IMR-90 (cell line): Measurements from ENCODE around the gene CRABP1.

ENCODE experiments used
- BHLHE40 ChIP-seq: fragments of 150-350 bp; IDR thresholded peaks from 2 replicates; pipeline ENCODE4 v1.6.1; 2016; ENCODE audit warnings: mild to moderate bottlenecking, low read depth, low read length
- NFE2L2 ChIP-seq: fragments of 150-350 bp; IDR thresholded peaks from 2 replicates; pipeline ENCODE4 v1.6.1; 2016; ENCODE audit warnings: low read depth, mild to moderate bottlenecking, low read length
- POLR2A ChIP-seq: IDR thresholded peaks from 2 replicates; pipeline ENCODE4 v1.6.1; 2012; ENCODE audit warnings: mild to moderate bottlenecking, low read depth, low read length
- RAD21 ChIP-seq: IDR thresholded peaks from 2 replicates; pipeline ENCODE4 v1.6.1; 2012; ENCODE audit warnings: low read length, improper control_type of control experiment
- RCOR1 ChIP-seq: IDR thresholded peaks from 2 replicates; pipeline ENCODE4 v1.6.1; 2012; ENCODE audit warnings: mild to moderate bottlenecking, low read length, improper control_type of control experiment; ENCODE audit not compliant: insufficient replicate concordance
- RFX5 ChIP-seq: IDR thresholded peaks from 2 replicates; pipeline ENCODE4 v1.8.0; 2012; ENCODE audit warnings: low read depth, mild to moderate bottlenecking, low read length, moderate library complexity
- USF2 ChIP-seq: fragments of 150-350 bp; IDR thresholded peaks from 2 replicates; pipeline ENCODE4 v1.6.1; 2017; ENCODE audit warnings: mild to moderate bottlenecking, antibody characterized with exemption, low read length, low read depth
- TF ChIP-seq, protein P1 (sequence below): conservative IDR thresholded peaks from 2 replicates; pipeline ENCODE4 v1.5.1; 2012; ENCODE audit warnings: mild to moderate bottlenecking, low read depth, low read length, improper control_type of control experiment

DNA sequence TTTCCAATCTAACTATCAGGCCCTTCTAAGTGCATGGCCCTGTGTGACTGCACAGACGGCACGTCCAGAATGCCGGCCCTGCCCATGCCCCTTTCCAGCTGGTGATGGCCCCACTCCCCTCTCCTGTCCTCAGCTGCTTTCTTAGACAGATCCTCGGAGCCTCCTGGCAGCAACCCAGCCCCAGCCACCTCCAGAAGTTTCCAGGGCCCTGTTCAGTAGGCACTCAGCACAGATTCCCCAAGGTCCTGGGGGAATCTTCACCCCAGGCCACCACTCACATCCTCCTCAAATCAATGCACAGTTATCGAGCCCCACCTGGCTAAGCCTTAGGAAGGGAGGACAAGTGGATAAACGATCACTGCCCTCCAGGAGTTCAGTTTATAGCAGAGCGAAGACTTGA lies 1.4 kb upstream of the CRABP1 start:
- TF ChIP-seq NFE2L2: no peak
- TF ChIP-seq BHLHE40: no peak
- no peak for TF ChIP-seq POLR2A
- TF ChIP-seq, protein P1, sequence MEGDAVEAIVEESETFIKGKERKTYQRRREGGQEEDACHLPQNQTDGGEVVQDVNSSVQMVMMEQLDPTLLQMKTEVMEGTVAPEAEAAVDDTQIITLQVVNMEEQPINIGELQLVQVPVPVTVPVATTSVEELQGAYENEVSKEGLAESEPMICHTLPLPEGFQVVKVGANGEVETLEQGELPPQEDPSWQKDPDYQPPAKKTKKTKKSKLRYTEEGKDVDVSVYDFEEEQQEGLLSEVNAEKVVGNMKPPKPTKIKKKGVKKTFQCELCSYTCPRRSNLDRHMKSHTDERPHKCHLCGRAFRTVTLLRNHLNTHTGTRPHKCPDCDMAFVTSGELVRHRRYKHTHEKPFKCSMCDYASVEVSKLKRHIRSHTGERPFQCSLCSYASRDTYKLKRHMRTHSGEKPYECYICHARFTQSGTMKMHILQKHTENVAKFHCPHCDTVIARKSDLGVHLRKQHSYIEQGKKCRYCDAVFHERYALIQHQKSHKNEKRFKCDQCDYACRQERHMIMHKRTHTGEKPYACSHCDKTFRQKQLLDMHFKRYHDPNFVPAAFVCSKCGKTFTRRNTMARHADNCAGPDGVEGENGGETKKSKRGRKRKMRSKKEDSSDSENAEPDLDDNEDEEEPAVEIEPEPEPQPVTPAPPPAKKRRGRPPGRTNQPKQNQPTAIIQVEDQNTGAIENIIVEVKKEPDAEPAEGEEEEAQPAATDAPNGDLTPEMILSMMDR: no peak
- no peak for TF ChIP-seq RAD21
- TF ChIP-seq USF2: no peak
- TF ChIP-seq RCOR1: no peak
- no peak for TF ChIP-seq RFX5
